Measurements from ENCODE around the gene SLC22A2. TPM values are rescaled to one million over a fixed set of nuclear protein-coding genes. Genes with fewer than 3 reads are reported as not detected.

Gene SLC22A2
- total and polyA plus RNA-seq, 2 of the 13 experiments (the other 11 are each of a cell fraction or from before 2014, with no cell fraction given): not detected

- no peak for TF ChIP-seq LCORL (IDR thresholded peaks at IDR 0.05)
- TF ChIP-seq LCORL (CRISPR knock-in tag; IDR thresholded peaks at IDR 0.05): no peak
These were observed 77.9 kb downstream of the SLC22A2 start (continued) for GRCh38 chr6:160180706-160181105.

GRCh38 chr6:160178271-160178670, 80.3 kb downstream of the SLC22A2 start:
- H3K4me3 ChIP-seq (replicated peaks in 1 of 3; ENCODE audit: insufficient read depth in 1 of 3, low read depth in 2 of 3, low read length in 3 of 3): no peak overlapping the region
- 63% methylated on average over 5 of the region's 5 CpGs for WGBS (ENCODE audit: low lambda C conversion rate)
- no peak overlapping the region for H3K4me2 ChIP-seq (ENCODE audit: low read depth, low read length)
- DNase-seq (ENCODE audit: low spot score) (no peak), FAIRE-seq (no peak), ATAC-seq (no peak)
- H3K9me3 ChIP-seq (ENCODE audit: low read length): no peaks in the 10 kb centered on the region
- no TSS peak for BruUV-seq (replicated peaks)
- H4K20me1 ChIP-seq (ENCODE audit: insufficient read depth, low read length): no peaks in the 10 kb centered on the region
- intact Hi-C loops (cut with micrococcal nuclease; ENCODE audit: unreplicated experiment): no loop called here
- H3K79me2 ChIP-seq (ENCODE audit: insufficient read depth, low read length): no peaks in the 10 kb centered on the region
- peaks cover 10% of the 10 kb centered on the region; the same call in 1 of the 2 replicates for H3K4me1 ChIP-seq (ENCODE audit: insufficient read depth, low read length)
- no peak overlapping the region for H2AFZ ChIP-seq (ENCODE audit: low read length)
- H3K9ac ChIP-seq (ENCODE audit: insufficient read depth, low read depth, low read length): no peak overlapping the region
- ChIA-PET CTCF (ENCODE audit: low intra/inter-chr PET ratio, low total read pairs) (no interaction called here), POLR2A (no interaction called here)
- no peaks in the 10 kb centered on the region for H3K36me3 ChIP-seq (replicated peaks in 1 of 2; ENCODE audit: control insufficient read depth in 1 of 2, insufficient read depth in 2 of 2, low read length in 2 of 2)
- no peaks in the 10 kb centered on the region for H3K27me3 ChIP-seq (ENCODE audit: control insufficient read depth in 1 of 2, insufficient read depth in 2 of 2, low read length in 2 of 2)
- in situ Hi-C loops (cut with HindIII; ENCODE audit: extremely low pct_ligation_motif_present, low pct_unique_long_range_greater_than_20kb): no loop called here
- no peak overlapping the region for H3K27ac ChIP-seq (ENCODE audit: extremely low read length, insufficient read depth, low read length)
- TF ChIP-seq CSRNP2 (CRISPR knock-in tag; conservative IDR thresholded peaks at IDR 0.05; ENCODE audit: low read depth) (no peak), TFDP2 (CRISPR knock-in tag; IDR thresholded peaks at IDR 0.05) (no peak), ZNF414 (CRISPR knock-in tag; IDR thresholded peaks at IDR 0.05) (no peak), MAFF (IDR thresholded peaks at IDR 0.05; ENCODE audit: low read depth, low read length) (no peak), ZNF781 (CRISPR knock-in tag; IDR thresholded peaks at IDR 0.05; ENCODE audit: borderline replicate concordance, not compliant biosample characterization) (no peak), ZKSCAN8 (CRISPR knock-in tag; IDR thresholded peaks at IDR 0.05; ENCODE audit: borderline replicate concordance) (no peak), ZFP36L2 (CRISPR knock-in tag; IDR thresholded peaks at IDR 0.05) (no peak), NFE2L1 (CRISPR knock-in tag; IDR thresholded peaks at IDR 0.05; ENCODE audit: borderline replicate concordance) (no peak), ZNF746 (CRISPR knock-in tag; IDR thresholded peaks at IDR 0.05) (no peak), YY1 (IDR thresholded peaks at IDR 0.05; ENCODE audit: insufficient read depth, insufficient replicate concordance, low read depth, low read length) (no peak), ZNF891 (CRISPR knock-in tag; IDR thresholded peaks at IDR 0.05) (no peak), U2AF2 (IDR thresholded peaks at IDR 0.05; ENCODE audit: low read depth, low read length) (no peak), RCOR2 (CRISPR knock-in tag; IDR thresholded peaks at IDR 0.05) (no peak), GPBP1L1 (CRISPR knock-in tag; IDR thresholded peaks at IDR 0.05) (no peak), RFXAP (CRISPR knock-in tag; IDR thresholded peaks at IDR 0.05; ENCODE audit: borderline replicate concordance) (no peak), ETS1 (CRISPR knock-in tag; IDR thresholded peaks at IDR 0.05) (no peak)

All from HepG2 (cell line).